PFSK-1 (cell line): ENCODE results near the gene ZRANB1.

Experiments
- POLR2AphosphoS5 ChIP-seq: IDR thresholded peaks from 2 replicates; pipeline ENCODE4 v1.6.1; 2012; ENCODE audit warnings: low read depth, mild to moderate bottlenecking, control low read depth, low read length, moderate library complexity
- TAF1 ChIP-seq: IDR thresholded peaks from 2 replicates; pipeline ENCODE4 v1.6.1; 2012; ENCODE audit warnings: low read length, control low read depth, borderline replicate concordance; ENCODE audit not compliant: insufficient read depth

DNA sequence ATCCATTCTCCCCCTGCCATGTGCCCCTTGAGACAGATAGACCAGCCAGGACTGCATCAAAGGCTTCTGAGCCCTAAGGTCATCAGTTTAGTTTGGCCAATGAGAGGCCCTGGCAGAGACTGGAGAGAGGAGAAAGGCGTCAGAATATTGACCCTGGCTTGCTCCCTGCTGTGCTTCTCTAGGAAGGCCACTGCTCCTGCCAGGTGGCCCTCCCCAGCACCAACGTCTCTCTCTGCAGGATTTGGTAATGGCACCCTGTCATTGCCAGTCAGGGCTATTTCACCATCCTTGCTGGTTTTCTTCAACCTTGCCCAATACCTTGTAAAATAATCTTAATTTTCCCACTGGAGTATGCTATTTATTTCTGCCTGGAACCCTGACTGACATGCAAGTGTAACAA, 38.8 kb upstream of the ZRANB1 start:
- TF ChIP-seq TAF1 = no peak
- TF ChIP-seq POLR2AphosphoS5 = no peak
